SU-DHL-6 (cell line): ENCODE measurements around the gene NOS3.

Source experiments
- H2AFZ ChIP-seq: fragments of 200-600 bp; sonication (generic); 2 replicates; pipeline ENCODE4 v1.6.1; 2014; ENCODE audit warnings: low read depth, mild to moderate bottlenecking, moderate library complexity, mixed read lengths, antibody characterized with exemption, low read length; ENCODE audit not compliant: severe bottlenecking
- H3F3A ChIP-seq: fragments of 200-600 bp; shearing (Covaris generic); 2 replicates; pipeline ENCODE4 v1.6.0; 2016; ENCODE audit warnings: antibody characterized with exemption, mild to moderate bottlenecking; ENCODE audit not compliant: insufficient read depth
- H3K27ac ChIP-seq: fragments of 200-600 bp; sonication (generic); 2 replicates; pipeline ENCODE4 v1.5.1; 2016; ENCODE audit warnings: low read depth, mild to moderate bottlenecking, low read length, moderate library complexity, mixed read lengths
- H3K27me3 ChIP-seq: fragments of 200-600 bp; sonication (generic), shearing (Covaris generic); 2 replicates; pipeline ENCODE4 v1.6.0; 2014; ENCODE audit warnings: mild to moderate bottlenecking, low read length
- H3K36me3 ChIP-seq: fragments of 200-600 bp; sonication (generic); 2 replicates; pipeline ENCODE4 v1.6.1; 2014; ENCODE audit warnings: mild to moderate bottlenecking, low read length, mixed read lengths
- H3K4me2 ChIP-seq: fragments of 300-600, 200-600 bp; shearing (Covaris generic), sonication (generic); 2 replicates; pipeline ENCODE4 v1.6.0; 2014; ENCODE audit warnings: low read length, low read depth, mild to moderate bottlenecking; ENCODE audit not compliant: poor library complexity, severe bottlenecking
- H3K4me3 ChIP-seq: fragments of 200-600 bp; sonication (generic); 2 replicates; pipeline ENCODE4 v1.5.1; 2014; ENCODE audit warnings: antibody characterized with exemption, low read length, mild to moderate bottlenecking, mixed read lengths; ENCODE audit not compliant: insufficient read depth, poor library complexity, severe bottlenecking
- H3K79me2 ChIP-seq: fragments of 200-600 bp; sonication (generic); 2 replicates; pipeline ENCODE4 v1.6.1; 2014; ENCODE audit warnings: mild to moderate bottlenecking, low read length, moderate library complexity; ENCODE audit not compliant: insufficient read depth
- H3K9ac ChIP-seq: fragments of 200-600 bp; sonication (generic); 2 replicates; pipeline ENCODE4 v1.7.0; 2014; ENCODE audit warnings: mild to moderate bottlenecking, low read length
- H3K9me2 ChIP-seq: fragments of 200-600 bp; sonication (generic); replicated peaks from 2 replicates; pipeline ENCODE4 v1.6.1; 2014; ENCODE audit warnings: low read length; ENCODE audit not compliant: insufficient read depth
- H3K9me3 ChIP-seq: fragments of 200-600 bp; sonication (generic); 2 replicates; pipeline ENCODE4 v1.6.1; 2014; ENCODE audit warnings: low read length, mixed read lengths; ENCODE audit not compliant: insufficient read depth
- H4K20me1 ChIP-seq: fragments of 200-600 bp; sonication (generic); 2 replicates; pipeline ENCODE4 v1.6.1; 2014; ENCODE audit warnings: low read depth, mild to moderate bottlenecking, antibody characterized with exemption, low read length, moderate library complexity, mixed read lengths
- EZH2phosphoT487 ChIP-seq: fragments of 200-600 bp; sonication (generic), shearing (Covaris generic); conservative IDR thresholded peaks from 2 replicates; pipeline ENCODE4 v1.6.1; 2018; ENCODE audit warnings: mild to moderate bottlenecking, antibody characterized with exemption, low read length, moderate library complexity, mixed read lengths
- TF ChIP-seq, protein P1 (sequence below): fragments of 200-600 bp; sonication (generic); IDR thresholded peaks from one replicate; pipeline ENCODE4 v1.5.1; 2017; ENCODE audit warnings: antibody characterized with exemption, mild to moderate bottlenecking, low read length, moderate library complexity; ENCODE audit not compliant: insufficient read depth, poor library complexity, severe bottlenecking

The NOS3 gene

DNA sequence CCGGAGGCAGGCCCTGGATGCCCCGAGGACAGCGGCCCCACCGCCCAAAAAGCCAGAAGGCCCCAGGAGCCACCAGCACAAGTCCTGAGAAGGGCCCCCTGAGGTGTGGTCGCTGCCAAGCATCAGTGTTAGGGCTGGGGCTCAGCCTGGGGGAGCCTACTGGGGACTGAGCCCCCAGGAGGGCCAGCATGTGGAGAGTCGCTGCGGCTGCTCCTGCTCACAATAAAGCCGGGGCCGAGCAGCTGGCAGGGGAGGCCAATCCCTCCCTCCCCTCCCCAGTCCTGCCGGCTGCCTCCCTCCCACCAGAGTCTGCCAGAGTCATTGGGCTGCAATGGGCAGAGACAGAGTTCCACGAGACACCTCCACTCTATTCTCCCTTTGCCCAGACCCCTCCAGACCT lies 54.4 kb downstream of the NOS3 start:
- no peak overlapping the region for H2AFZ ChIP-seq
- no peaks in the 10 kb centered on the region for H3K79me2 ChIP-seq
- H4K20me1 ChIP-seq = no peaks in the 10 kb centered on the region
- H3K36me3 ChIP-seq = no peaks in the 10 kb centered on the region
- H3K9ac ChIP-seq = no peak overlapping the region
- TF ChIP-seq EZH2phosphoT487 = no peak
- TF ChIP-seq, protein P1, sequence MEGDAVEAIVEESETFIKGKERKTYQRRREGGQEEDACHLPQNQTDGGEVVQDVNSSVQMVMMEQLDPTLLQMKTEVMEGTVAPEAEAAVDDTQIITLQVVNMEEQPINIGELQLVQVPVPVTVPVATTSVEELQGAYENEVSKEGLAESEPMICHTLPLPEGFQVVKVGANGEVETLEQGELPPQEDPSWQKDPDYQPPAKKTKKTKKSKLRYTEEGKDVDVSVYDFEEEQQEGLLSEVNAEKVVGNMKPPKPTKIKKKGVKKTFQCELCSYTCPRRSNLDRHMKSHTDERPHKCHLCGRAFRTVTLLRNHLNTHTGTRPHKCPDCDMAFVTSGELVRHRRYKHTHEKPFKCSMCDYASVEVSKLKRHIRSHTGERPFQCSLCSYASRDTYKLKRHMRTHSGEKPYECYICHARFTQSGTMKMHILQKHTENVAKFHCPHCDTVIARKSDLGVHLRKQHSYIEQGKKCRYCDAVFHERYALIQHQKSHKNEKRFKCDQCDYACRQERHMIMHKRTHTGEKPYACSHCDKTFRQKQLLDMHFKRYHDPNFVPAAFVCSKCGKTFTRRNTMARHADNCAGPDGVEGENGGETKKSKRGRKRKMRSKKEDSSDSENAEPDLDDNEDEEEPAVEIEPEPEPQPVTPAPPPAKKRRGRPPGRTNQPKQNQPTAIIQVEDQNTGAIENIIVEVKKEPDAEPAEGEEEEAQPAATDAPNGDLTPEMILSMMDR = no peak
- no peak overlapping the region for H3K27ac ChIP-seq
- H3F3A ChIP-seq = no peaks in the 10 kb centered on the region
- H3K27me3 ChIP-seq = no peaks in the 10 kb centered on the region
- H3K4me3 ChIP-seq = no peak overlapping the region
- H3K9me2 ChIP-seq = no peaks in the 10 kb centered on the region
- no peaks in the 10 kb centered on the region for H3K9me3 ChIP-seq
- H3K4me2 ChIP-seq = no peak overlapping the region

DNA sequence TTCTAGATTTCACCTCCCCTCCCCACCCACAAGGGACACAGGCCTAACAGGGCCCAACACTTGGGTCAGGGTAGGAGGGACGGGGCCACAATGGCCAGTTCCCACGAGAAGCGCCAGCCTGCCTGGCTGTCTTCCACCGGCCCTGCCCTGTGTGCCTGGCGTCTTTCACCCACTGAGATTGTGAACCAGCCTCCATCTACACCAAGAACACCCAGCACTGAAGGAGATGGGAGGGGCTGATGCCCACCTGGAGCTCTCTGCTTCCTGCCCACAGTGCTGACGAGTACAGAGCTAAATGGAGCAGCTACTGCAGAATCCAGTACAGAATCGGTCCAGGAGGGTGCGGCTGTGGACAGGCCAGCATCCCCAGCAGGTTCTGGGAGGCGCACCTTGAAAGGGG lies 55.1 kb downstream of the NOS3 start:
- no peak overlapping the region for H3K9ac ChIP-seq
- no peaks in the 10 kb centered on the region for H3K79me2 ChIP-seq
- no peak overlapping the region for H3K27ac ChIP-seq
- H4K20me1 ChIP-seq = no peaks in the 10 kb centered on the region
- H3K4me2 ChIP-seq = no peak overlapping the region
- no peaks in the 10 kb centered on the region for H3K36me3 ChIP-seq
- H3K9me3 ChIP-seq = no peaks in the 10 kb centered on the region
- H3K27me3 ChIP-seq = no peaks in the 10 kb centered on the region
- no peak overlapping the region for H2AFZ ChIP-seq
- no peaks in the 10 kb centered on the region for H3K9me2 ChIP-seq
- no peaks in the 10 kb centered on the region for H3F3A ChIP-seq
- no peak for TF ChIP-seq EZH2phosphoT487
- TF ChIP-seq, protein P1 = no peak
- H3K4me3 ChIP-seq = no peak overlapping the region

DNA sequence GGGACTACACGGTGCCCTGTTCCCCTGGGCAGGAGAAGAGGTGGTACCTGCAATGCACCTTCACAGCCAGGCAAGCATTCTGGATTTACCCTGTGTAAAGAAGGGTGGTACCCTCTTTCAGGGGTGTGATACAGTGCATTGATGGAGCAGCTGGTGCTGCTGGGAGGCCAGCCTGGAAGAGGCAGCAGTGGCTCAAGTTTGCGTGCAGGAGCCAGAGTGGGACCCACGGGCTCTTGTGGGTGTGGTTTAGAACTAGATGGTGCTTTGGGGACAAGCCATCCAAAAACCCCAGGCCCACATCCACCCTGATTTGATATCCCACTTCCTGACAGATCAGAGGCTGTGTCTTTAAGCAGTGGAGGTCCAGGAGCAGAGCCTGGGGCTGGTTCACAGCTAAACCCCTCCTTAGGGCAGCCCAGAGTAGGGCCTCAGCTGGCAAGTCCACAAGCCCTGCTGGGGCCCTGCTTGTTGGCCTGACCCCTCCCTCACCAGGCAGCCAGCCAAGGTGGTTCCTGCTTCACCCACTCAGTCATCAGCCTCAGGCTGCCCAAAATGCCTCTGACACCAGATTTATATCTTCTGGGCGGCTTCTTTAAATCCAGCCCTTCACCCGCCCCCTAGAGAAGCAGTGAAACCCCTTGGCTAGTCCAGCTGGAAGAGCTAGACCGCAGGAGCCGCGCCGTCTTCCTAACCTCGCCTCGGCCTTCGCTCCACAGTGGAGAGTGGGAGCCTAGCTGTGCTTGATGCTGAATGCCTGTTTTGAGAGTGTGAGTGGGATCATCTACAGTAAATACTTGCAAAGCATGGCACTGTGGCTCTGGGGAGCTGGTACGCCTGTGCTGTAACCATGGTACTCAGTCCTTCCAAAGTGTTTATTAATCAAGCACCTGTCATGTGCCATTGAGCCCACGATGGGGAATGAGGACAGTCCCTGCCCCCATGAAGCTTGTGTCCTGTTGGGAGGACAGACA lies 56.1 kb downstream of the NOS3 start:
- no peaks in the 10 kb centered on the region for H3K36me3 ChIP-seq
- TF ChIP-seq EZH2phosphoT487 = no peak
- TF ChIP-seq, protein P1 = no peak
- no peaks in the 10 kb centered on the region for H3K9me2 ChIP-seq
- H3F3A ChIP-seq = no peaks in the 10 kb centered on the region
- H4K20me1 ChIP-seq = no peaks in the 10 kb centered on the region
- H3K9me3 ChIP-seq = no peaks in the 10 kb centered on the region
- no peak overlapping the region for H3K9ac ChIP-seq
- H3K27ac ChIP-seq = no peak overlapping the region
- no peak overlapping the region for H2AFZ ChIP-seq
- no peaks in the 10 kb centered on the region for H3K27me3 ChIP-seq
- no peak overlapping the region for H3K4me2 ChIP-seq
- H3K79me2 ChIP-seq = no peaks in the 10 kb centered on the region
- no peak overlapping the region for H3K4me3 ChIP-seq
